ENCODE data around the gene INPP5D. TPM values are rescaled to one million over a fixed set of nuclear protein-coding genes. Genes with fewer than 3 reads are reported as not detected.

INPP5D gene
- total RNA-seq, 1 donor from 2014 or later, result 14.7 TPM

DNA sequence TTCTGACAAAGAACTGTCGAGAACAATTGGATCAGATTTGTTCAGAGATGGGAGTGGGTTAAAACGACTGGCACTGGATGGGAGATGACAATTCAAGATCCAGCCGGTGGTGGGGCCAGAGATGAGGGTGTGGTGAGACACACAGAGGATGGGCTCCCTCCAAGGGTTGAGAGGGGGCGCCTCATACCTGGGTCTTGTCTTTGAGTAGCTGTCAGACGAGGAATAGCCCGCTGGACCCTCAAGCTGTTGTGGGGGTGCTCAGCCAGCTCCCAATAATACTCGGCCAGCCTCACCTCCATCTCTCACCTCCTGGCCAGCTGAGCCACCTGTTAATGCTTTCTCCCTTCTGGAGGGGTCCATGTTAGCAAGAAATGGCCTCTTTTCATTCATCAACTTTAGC lies 14.0 kb downstream of the INPP5D start:
- DNase-seq (ENCODE audit: low read depth), result no peak

DNA sequence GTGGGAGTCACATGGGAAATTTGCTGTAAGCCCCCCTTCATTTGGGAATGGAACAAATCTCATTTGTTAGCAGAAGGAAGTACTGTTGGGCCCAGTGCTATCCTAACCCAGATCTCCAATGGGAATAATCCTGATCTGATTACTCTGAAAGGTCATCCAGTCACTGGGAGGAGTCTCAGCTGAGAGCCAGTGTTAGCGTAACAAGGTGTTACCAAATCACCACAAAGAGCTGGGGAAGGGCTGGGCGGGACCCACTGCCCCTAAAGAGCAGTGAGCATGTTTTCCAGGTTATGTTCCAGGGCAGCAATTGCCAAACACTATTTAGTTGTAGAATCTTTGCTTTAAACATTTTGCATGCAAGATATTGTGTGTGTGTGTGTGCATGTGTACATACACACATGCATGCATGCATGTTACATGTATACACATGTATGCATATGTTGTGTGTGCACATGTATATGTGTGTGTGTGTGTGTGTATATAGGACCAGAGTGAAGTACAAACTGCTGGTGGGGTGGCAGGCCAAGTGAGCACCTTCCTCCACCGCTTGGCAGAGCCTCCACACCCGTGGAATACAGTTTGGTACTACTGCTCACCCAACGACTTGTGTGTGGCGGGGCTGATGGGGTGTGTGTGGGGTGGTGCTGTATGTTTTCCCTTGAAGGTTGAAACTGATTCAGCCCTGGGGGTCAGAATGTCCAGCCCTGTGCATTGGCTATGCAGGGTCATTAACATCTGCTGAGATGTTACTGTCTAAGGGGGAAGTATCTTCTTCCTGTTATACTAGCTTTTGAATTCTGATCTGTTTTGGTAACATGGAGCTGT lies 15.2 kb downstream of the INPP5D start:
- Mint-ChIP-seq H3K4me1 (ENCODE audit: low read depth, unreplicated experiment) (no peaks in the 10 kb centered on the region), H3K4me3 (ENCODE audit: unreplicated experiment) (no peak overlapping the region), H3K9me3 (ENCODE audit: unreplicated experiment) (no peaks in the 10 kb centered on the region), H3K27me3 (ENCODE audit: low read depth, unreplicated experiment) (peaks cover 15% of the 10 kb centered on the region), H3K36me3 (ENCODE audit: low read depth, unreplicated experiment) (no peaks in the 10 kb centered on the region), H3K27ac (ENCODE audit: unreplicated experiment) (no peak overlapping the region)
- no peaks in the 10 kb centered on the region for H3K4me1 ChIP-seq (ENCODE audit: insufficient read depth, low read length)
- H3K36me3 ChIP-seq (ENCODE audit: insufficient read depth, low read length), result no peaks in the 10 kb centered on the region
- no peaks in the 10 kb centered on the region for H3K9me3 ChIP-seq (ENCODE audit: insufficient read depth, low read depth, low read length)
- no peak overlapping the region for H2AFZ ChIP-seq (ENCODE audit: low read depth, low read length)
- H4K20me1 ChIP-seq (ENCODE audit: insufficient read depth, low read length), result no peaks in the 10 kb centered on the region
- no peak overlapping the region for H3K4me2 ChIP-seq (ENCODE audit: low read length)
- H3K9ac ChIP-seq (ENCODE audit: low read length), result no peak overlapping the region
- H3K27me3 ChIP-seq (ENCODE audit: insufficient read depth, low read length), result peaks cover 6% of the 10 kb centered on the region
- TF ChIP-seq, protein P1, sequence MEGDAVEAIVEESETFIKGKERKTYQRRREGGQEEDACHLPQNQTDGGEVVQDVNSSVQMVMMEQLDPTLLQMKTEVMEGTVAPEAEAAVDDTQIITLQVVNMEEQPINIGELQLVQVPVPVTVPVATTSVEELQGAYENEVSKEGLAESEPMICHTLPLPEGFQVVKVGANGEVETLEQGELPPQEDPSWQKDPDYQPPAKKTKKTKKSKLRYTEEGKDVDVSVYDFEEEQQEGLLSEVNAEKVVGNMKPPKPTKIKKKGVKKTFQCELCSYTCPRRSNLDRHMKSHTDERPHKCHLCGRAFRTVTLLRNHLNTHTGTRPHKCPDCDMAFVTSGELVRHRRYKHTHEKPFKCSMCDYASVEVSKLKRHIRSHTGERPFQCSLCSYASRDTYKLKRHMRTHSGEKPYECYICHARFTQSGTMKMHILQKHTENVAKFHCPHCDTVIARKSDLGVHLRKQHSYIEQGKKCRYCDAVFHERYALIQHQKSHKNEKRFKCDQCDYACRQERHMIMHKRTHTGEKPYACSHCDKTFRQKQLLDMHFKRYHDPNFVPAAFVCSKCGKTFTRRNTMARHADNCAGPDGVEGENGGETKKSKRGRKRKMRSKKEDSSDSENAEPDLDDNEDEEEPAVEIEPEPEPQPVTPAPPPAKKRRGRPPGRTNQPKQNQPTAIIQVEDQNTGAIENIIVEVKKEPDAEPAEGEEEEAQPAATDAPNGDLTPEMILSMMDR (IDR thresholded peaks at IDR 0.05; ENCODE audit: insufficient read depth, low read depth, low read length), result no peak
- TF ChIP-seq EZH2 (IDR thresholded peaks at IDR 0.05; ENCODE audit: insufficient read depth, low read length), result no peak
- H3K4me3 ChIP-seq (ENCODE audit: insufficient read depth, low read depth, low read length), result no peak overlapping the region
- no peaks in the 10 kb centered on the region for H3K79me2 ChIP-seq (ENCODE audit: insufficient read depth, low read length)
- FAIRE-seq, result no peak
- H3K27ac ChIP-seq (ENCODE audit: low read depth, low read length), result no peak overlapping the region
- DNase-seq (ENCODE audit: low read depth), result no peak

More for the DNA sequence above, 14.0 kb downstream of the INPP5D start:
- Mint-ChIP-seq H3K4me3 (ENCODE audit: unreplicated experiment) (no peak overlapping the region), H3K27ac (ENCODE audit: unreplicated experiment) (no peak overlapping the region), H3K27me3 (ENCODE audit: low read depth, unreplicated experiment) (peaks cover 7% of the 10 kb centered on the region), H3K36me3 (ENCODE audit: low read depth, unreplicated experiment) (no peaks in the 10 kb centered on the region), H3K9me3 (ENCODE audit: unreplicated experiment) (no peaks in the 10 kb centered on the region), H3K4me1 (ENCODE audit: low read depth, unreplicated experiment) (no peaks in the 10 kb centered on the region)
- H3K4me2 ChIP-seq (ENCODE audit: low read length), result no peak overlapping the region
- no peaks in the 10 kb centered on the region for H3K36me3 ChIP-seq (ENCODE audit: insufficient read depth, low read length)
- no peak overlapping the region for H3K9ac ChIP-seq (ENCODE audit: low read length)
- H4K20me1 ChIP-seq (ENCODE audit: insufficient read depth, low read length), result no peaks in the 10 kb centered on the region
- no peaks in the 10 kb centered on the region for H3K79me2 ChIP-seq (ENCODE audit: insufficient read depth, low read length)
- H3K4me3 ChIP-seq (ENCODE audit: insufficient read depth, low read depth, low read length), result no peak overlapping the region
- peaks cover 6% of the 10 kb centered on the region for H3K27me3 ChIP-seq (ENCODE audit: insufficient read depth, low read length)
- no peak for TF ChIP-seq EZH2 (IDR thresholded peaks at IDR 0.05; ENCODE audit: insufficient read depth, low read length)
- TF ChIP-seq, protein P1 (IDR thresholded peaks at IDR 0.05; ENCODE audit: insufficient read depth, low read depth, low read length), result no peak
- H3K4me1 ChIP-seq (ENCODE audit: insufficient read depth, low read length), result no peaks in the 10 kb centered on the region
- H3K9me3 ChIP-seq (ENCODE audit: insufficient read depth, low read depth, low read length), result no peaks in the 10 kb centered on the region
- H2AFZ ChIP-seq (ENCODE audit: low read depth, low read length), result no peak overlapping the region
- no peak overlapping the region for H3K27ac ChIP-seq (ENCODE audit: low read depth, low read length)
- FAIRE-seq, result no peak

- Histone ChIP-seq H3K79me2 (ENCODE audit: insufficient read depth, low read length) (no peaks in the 10 kb centered on the region), H3K4me1 (ENCODE audit: insufficient read depth, low read length) (no peaks in the 10 kb centered on the region), H4K20me1 (ENCODE audit: insufficient read depth, low read length) (no peaks in the 10 kb centered on the region), H3K9ac (ENCODE audit: low read length) (no peak overlapping the region), H3K4me3 (ENCODE audit: insufficient read depth, low read depth, low read length) (no peak overlapping the region), H3K4me2 (ENCODE audit: low read length) (no peak overlapping the region), H3K9me3 (ENCODE audit: insufficient read depth, low read depth, low read length) (no peaks in the 10 kb centered on the region), H3K27ac (ENCODE audit: low read depth, low read length) (no peak overlapping the region), H2AFZ (ENCODE audit: low read depth, low read length) (no peak overlapping the region), H3K27me3 (ENCODE audit: insufficient read depth, low read length) (peaks cover 6% of the 10 kb centered on the region), H3K36me3 (ENCODE audit: insufficient read depth, low read length) (no peaks in the 10 kb centered on the region)
- Mint-ChIP-seq H3K4me3 (ENCODE audit: unreplicated experiment) (no peak overlapping the region), H3K27ac (ENCODE audit: unreplicated experiment) (no peak overlapping the region), H3K36me3 (ENCODE audit: low read depth, unreplicated experiment) (no peaks in the 10 kb centered on the region), H3K9me3 (ENCODE audit: unreplicated experiment) (no peaks in the 10 kb centered on the region), H3K4me1 (ENCODE audit: low read depth, unreplicated experiment) (no peaks in the 10 kb centered on the region), H3K27me3 (ENCODE audit: low read depth, unreplicated experiment) (peaks cover 18% of the 10 kb centered on the region)
- FAIRE-seq, result no peak
- TF ChIP-seq, protein P1 (IDR thresholded peaks at IDR 0.05; ENCODE audit: insufficient read depth, low read depth, low read length), result no peak
- no peak for TF ChIP-seq EZH2 (IDR thresholded peaks at IDR 0.05; ENCODE audit: insufficient read depth, low read length)
- DNase-seq (ENCODE audit: low read depth), result no peak
Measured at GRCh38 chr2:233075966-233076339, 15.8 kb downstream of the INPP5D start.
